DMS79 treated with DMSO at 0.1 percent for 48 hours (cell line): ENCODE data around the gene PRTG.
"Not testable (repeated sequence)": the region's sequence is repeated elsewhere in the genome, so short reads cannot be mapped to it uniquely, and the experiment has no call there.

ENCODE experiments used
- DNase-seq: peaks from one replicate; lab custom pipeline; 2025; lab: John Stamatoyannopoulos, UW

The PRTG gene, protein sequence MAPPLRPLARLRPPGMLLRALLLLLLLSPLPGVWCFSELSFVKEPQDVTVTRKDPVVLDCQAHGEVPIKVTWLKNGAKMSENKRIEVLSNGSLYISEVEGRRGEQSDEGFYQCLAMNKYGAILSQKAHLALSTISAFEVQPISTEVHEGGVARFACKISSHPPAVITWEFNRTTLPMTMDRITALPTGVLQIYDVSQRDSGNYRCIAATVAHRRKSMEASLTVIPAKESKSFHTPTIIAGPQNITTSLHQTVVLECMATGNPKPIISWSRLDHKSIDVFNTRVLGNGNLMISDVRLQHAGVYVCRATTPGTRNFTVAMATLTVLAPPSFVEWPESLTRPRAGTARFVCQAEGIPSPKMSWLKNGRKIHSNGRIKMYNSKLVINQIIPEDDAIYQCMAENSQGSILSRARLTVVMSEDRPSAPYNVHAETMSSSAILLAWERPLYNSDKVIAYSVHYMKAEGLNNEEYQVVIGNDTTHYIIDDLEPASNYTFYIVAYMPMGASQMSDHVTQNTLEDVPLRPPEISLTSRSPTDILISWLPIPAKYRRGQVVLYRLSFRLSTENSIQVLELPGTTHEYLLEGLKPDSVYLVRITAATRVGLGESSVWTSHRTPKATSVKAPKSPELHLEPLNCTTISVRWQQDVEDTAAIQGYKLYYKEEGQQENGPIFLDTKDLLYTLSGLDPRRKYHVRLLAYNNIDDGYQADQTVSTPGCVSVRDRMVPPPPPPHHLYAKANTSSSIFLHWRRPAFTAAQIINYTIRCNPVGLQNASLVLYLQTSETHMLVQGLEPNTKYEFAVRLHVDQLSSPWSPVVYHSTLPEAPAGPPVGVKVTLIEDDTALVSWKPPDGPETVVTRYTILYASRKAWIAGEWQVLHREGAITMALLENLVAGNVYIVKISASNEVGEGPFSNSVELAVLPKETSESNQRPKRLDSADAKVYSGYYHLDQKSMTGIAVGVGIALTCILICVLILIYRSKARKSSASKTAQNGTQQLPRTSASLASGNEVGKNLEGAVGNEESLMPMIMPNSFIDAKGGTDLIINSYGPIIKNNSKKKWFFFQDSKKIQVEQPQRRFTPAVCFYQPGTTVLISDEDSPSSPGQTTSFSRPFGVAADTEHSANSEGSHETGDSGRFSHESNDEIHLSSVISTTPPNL

DNA sequence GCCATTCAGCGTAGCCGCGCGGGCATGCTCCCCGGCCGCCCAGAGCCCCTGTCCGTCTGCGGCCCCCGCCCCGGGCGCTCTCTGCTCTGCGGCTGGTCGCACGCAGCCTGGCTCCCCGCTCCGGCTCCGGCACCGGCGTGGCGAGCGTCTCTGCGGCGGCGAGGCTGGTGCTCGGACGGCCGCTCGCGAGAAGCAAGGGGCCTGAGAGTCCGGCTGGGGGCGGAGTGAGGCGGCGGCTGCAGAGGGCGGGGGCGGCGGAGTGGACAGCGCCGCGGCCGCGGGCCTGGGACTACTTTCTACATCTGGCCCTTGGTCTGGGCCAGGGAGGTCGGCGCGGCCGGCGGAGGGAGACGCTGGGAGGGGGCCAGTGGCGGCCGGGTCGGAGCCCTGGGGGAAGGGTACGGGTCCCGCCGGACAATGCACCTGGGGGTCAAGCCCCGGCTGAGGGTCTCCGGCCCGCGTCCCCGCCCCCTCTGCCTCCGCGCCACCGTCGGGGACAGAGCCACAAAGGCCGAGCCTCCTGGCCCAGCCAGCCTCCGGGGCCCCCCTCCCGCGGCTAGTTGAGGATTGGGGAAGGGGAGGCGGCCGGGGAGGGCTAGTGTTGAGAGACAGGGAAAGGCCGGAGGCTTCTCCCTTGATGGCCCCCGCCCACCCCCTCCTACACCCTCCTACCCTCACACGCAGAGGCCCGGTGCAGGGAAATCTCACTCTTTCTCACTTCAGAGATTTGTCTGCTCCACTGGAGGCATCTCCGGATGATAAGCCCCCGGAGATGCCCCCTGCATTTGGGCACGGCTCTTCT is at the start of gene PRTG:
TSS of gene PRTG (minus strand) at position 226 of the 802 bp plus-strand sequence. CDS start at position 5, 221 bp downstream.
- DNase-seq = no peak

DNA sequence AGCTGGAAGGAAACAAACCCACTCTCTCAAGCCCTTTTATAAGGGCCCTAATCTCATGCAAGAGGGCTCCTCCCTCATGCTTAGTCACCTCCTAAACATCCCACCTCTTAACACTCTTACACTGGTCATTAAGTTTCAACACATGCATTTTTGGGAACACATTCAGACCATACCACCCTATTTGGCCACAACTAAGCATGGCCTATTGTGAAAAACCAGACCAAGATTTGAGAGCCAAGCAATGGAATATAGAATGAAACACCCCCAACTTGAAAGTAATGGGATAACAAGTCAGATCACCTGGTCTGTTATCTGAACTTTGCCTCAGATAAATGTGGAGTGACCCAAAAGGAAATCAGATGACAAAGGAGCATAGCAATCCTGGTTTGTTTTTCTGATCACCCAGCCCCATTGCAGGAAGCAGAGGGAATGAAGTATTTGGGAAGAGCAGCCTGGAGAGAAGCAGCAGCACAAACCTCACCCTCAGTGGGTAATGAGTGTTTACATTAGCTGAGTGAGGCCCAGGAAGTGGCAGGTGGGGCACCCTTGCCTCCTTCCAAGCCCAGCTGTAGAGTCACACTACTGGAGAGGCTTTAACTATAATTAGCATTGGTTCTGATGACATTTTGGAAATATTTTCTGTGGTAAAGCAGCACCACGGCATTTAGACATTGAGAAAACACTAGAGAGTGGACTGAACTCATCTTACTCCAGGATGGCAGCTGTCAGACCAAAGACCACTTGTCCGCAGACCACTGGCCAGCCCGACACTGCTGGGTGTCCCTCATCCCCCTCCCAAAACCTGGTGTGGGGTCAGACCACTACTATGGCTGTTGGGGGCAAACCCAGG is 48.8 kb upstream of the PRTG start:
- no peak for DNase-seq

DNA sequence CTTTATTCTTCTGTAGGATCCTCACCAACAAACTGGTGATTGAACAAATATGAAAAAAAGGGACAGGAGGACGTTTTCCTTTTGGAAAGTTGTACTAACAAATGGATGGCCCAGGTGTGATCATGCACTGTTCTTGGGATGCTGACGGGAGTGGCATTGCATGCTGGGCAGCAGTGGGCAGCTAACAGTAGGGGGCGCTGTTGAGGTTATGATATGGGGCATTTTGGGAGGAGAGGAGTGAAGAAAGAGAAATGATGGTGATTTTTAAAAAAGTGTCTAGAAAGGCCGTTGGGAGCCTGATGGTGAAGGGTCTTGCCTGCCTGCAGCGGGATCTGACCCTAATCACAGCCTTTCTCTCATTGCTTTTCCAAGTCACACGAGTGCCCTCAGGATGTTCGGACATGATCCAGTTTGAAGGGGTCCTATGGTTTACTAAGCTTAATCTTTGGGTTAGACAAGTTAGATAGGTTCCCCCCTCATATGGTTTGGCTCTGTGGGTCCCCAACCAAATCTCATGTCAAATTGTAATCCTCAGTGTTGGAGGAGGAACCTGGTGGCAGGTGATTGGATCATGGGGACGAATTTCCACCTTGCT is 46.2 kb upstream of the PRTG start:
- DNase-seq = no peak

DNA sequence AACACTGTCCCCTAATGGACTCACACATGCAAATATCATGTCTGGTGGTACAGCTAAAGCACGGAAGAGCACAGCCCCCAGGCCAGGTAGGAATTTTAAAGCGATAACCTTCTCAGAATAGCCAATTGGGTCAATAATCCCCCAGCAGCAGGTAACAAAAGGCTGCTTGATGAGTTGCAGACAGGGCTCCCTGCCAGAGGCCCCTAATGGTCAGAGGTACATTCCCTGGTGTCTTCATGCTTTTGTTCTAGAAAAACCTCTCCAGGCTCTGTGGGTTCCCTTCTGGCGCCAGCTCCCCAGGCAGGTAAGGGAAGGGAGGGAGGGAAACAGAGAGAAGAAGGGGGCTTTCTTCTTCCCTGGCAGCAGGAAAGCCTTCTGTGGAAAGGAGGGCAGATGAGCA is 43.4 kb upstream of the PRTG start:
- no peak for DNase-seq

DNA sequence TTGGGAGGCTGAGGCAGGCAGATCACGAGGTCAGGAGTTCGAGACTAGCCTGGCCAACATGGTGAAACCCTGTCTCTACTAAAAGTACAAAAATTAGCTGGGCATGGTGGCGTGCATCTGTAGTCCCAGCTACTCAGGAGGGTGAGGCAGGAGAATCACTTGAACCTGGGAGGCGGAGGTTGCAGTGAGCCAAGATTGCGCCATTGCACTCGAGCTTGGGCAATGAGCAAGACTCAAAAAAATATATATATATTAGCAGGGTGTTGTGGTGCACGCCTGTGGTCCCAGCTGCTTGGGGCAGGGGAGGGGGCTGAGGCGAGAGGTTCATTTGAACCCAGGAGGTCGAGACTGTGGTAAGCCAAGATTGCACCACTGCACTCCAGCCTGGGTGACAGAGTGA is 42.6 kb upstream of the PRTG start:
- not testable (repeated sequence) for DNase-seq

DNA sequence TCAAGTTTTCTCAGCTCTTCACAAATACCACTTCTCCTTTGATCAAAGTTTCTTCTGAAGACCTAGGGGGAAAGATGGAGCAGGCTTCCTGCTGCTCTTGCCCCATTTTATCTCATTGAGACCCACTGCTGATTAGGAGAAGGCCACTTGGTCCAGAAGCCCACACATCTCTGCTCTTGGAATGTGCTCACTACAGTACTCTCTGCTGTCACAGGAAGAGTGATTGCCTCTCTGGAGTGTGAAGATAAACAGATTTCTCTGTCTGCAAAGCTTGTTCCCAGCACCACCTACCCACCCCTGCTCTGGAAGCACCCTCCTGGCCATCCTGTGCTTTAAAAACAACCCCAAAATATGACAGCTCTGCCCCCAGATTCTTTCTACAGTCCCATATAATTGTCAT is 41.3 kb upstream of the PRTG start:
- DNase-seq = no peak

DNA sequence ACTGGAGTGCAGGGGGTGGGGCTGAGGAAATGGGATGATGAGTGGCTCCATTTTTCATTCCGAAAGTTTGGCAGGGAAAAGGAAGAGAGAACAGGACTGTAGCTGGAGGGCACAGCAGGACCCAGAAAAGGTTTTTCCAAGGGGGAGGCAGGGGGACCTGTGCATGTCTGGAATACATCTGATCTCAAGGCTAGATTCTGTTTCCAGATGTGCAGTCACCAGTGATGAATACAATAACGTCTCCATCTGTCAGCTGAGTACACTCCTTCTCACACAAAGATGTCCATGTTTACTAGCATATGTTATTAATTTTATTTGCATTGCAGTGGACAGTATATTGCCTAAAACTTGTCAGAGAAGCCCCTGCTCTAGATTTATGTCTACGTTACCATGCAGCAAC is 39.9 kb upstream of the PRTG start:
- DNase-seq = no peak

DNA sequence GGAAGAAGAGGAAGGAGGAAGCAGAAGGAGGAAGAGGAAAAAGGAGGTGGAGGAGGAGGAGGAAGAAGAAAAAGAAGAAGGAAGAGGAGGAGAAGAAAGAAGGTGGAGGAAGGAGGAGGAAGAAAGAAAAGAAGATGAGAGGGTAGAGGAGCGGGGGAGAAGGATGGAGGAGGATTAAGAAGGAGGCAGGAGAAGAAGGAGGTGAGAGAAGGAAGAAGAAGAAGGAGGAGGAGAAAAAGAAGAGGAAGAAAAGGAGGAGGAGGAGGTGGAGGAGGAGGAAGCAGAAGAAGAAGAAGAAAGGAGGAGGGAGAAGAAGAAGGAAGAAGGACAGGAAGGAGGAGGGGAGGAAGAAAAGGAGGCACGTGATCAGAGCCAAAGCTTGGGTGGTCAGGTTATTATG is 37.3 kb upstream of the PRTG start:
- DNase-seq = no peak

DNA sequence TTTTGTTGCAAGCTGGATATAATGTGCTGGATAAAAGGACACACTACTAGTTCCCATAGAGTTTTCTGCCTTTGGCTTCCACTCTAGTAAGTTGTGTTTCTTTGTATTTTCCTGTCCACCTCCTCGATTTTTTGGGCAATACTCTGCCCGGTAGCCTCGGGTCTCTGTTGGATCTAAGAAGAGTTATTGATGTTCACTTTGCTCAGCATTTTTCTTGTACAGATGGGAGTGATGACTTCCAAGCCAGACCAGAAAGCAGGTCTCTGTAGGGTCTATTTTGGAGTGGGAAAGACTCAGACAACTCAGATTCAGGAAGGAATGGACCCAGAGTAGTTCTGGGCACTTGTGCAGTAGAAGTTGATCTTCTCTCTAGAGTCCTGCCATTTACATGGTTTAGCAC is 36.0 kb upstream of the PRTG start:
- DNase-seq = no peak

DNA sequence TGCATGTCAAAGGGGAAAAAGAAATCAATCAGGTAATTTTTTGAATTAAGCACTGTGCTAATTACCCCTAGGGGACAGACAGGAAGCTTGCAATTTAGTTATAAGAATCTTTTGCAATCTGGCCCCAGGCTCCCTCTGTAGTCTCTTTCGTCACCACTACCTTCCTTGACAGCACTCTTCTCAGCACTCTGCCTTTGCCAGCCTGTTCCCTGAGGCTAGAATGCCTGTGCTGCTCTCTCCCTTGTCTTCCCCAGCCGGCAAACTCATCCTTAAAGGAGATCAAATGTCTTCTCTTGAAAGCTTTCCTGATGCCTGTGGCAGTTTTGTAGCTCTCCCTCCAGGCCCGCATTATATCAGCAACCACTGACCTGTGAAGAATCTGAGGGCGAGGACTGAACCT is 32.4 kb upstream of the PRTG start:
- no peak for DNase-seq

DNA sequence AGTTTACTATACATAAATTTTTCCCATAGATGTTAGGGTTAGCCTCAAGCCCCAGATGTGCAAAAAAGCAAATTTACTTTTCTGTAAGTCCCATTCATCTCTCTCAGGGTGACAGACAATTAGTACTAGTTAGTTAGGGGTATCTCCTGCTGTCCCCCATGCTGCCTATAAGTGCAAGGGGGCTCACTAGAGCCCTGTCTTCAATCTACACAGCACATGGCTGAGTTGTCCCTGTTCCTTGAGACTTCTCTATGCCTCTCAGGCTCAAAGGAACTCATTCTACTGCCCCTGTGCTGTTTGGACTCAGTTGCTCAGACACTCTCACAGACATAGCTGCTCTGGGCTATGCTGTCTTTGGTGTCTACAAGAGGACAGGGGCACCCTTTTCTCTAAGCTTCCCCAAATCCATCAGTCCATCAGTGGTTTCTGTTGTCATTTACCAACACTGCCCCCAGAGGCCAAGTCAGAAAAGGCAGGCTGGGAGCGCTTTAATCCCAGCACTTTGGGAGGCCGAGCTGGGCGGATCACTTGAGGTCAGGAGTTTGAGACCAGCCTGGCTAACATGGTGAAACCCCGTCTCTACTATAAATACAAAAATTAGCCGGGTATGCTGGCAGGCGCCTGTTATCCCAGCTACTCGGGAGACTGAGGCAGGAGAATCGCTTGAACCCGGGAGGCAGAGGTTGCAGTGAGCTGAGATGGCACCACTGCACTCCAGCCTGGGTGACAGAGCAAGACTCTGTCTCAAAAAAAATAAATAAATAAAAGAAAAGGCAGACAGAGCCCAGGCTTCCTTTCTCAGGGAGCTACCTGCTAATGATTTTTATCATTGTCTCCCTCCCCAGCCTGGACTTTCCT is 31.4 kb upstream of the PRTG start:
- DNase-seq = no peak

DNA sequence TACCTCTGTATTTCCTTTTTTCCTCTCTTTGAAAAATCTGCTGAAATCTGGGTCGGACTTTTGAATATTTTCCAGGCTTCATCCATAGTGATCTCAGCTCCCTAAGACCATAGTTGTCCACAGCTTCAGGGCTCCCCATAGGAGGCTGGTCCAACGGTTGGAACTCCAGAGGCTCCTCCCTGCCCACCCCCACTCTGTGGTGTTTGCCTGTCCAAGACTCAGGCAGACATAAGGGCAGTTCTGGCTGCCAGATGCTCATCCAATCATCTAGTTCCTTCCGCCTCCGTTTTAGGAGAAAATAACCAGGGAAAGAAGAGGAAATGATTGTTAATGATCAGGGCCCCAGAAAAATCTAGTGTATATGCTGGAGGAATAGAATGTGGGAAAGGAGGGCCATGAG is 27.9 kb upstream of the PRTG start:
- no peak for DNase-seq

DNA sequence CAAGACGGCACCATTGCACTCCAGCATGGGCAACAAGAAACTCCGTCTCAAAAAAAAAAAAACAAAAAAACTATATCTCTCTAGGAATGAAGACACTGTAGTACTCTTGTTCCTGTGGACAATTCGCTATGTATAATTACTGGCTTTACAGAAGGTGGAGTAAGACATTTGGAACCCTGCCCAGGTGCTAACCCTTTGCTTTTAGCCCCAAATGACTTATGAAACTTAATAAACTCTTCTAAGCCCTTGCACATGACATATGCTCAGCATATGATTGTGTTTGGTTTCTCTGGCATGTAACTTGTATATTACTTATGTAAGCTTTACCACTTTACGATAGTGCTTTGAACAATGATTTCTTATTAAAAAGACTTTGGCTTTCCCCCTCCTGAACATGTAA is 27.3 kb upstream of the PRTG start:
- no peak for DNase-seq

DNA sequence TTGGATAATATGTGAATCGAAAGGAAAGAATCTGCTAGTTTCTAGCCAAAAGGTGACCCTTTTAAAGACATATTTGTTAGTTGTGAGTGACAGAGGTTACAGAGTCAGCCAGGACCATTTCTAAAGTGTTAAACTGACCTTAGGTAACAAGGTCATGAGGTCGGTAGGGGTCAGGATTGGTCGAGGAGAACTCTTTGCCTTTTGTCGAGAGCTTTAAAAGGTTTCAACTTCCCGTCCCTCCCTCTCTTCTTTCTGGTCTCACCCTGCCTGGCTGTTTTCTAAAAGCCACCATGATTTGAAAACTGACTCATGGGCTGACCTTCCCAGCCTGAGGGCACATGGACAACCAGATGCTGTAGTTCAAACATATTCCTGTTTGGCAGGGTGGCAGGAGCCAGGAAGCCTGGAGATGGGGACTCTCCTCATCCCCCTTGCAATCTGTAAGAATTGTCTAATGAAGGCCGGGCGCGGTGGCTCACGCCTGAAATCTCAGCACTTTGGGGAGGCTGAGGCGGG is 25.8 kb upstream of the PRTG start:
- no peak for DNase-seq

DNA sequence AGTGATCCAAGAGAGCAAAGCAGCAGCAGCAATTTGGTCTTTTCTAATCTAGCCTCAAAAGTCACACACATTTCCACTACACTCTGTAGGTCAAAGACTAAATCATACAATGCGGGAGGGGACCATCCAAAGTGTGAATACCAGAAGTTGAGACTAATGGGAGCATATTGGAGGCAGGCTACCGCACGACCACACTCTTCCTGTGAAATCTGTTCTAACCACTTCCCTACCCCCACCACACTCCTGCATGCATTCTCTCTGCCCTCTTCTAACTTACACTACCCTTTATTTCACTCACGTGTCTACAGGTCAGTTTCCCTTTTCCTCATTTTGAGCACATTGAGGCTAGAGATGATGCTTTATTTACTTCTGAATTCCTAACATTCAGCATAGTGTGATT is 23.7 kb upstream of the PRTG start:
- DNase-seq = no peak

DNA sequence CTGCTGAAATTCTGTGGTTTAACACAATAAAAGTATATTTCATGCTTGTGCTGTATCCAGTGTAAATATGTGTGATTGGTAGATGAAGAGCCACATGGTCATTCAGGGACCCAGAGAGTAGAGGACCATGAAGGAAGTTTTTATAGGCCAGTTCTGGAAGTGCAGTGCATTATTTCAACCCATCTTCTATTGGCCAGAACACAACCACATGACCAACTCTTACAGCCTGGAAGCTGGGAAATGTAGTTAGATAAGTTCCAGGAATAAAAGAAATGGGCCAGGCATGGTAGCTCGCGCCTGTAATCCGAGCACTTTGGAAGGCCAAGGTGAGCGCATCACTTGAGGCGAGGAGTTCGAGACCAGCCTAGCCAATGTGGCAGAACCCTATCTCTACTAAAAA is 21.4 kb upstream of the PRTG start:
- DNase-seq = no peak

DNA sequence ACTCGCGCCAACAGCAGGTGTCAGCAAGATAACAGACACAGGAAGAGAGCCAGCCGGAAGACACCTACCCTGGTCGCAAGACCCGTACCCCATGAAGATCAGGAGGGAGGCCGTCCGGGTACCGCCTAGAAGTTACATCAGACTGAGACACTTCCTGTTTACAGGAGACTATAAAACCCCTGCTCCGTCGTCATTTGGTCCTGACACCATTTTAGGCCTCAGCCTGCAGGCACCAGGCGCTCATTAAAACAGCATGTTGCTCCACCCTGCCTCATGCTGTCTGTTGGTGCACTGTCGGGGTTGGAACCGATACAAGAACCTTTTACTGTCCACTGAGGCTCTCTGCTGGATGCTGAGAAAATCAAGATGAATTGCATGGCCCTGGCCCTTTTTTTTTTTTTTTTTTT is 15.6 kb upstream of the PRTG start:
- no peak for DNase-seq

DNA sequence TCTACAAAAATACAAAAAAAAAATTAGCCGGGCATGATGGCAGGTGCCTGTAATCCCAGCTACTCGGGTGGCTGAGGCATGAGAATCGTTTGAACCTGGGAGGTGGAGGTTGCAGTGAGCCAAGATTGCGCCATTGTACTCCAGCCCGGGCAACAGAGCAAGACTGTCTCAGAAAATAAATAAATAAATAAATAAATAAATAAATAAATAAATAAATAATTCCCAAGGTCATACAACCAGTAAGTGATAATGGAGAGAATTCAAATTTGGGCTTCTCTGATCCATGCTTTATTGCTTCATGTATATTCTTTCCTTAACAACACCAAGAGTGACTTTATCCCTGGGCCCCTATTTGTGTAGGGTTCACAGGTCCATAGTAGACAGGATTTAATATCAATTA is 10.5 kb upstream of the PRTG start:
- not testable (repeated sequence) for DNase-seq

DNA sequence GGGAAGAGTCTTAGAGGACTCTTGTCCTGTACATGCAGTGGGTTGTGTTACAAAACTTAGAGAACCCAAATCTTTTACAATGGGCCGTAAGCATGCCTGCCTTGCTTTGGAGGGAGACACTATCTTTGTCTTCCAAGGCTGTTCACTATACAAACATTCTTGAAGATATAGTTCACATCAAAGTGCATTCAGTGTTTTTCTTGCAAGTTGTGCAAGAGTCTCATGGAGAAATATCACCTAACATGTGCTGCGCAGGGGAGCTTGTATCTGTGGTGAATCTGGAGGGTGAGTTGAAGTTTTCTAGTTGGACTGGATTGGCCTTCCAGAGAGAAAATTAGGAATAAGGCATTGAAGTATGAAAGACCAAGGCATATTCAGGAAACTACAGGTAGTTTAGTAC is 7.8 kb upstream of the PRTG start:
- DNase-seq = no peak
